ENCODE data around the gene F8. TPM values are rescaled to one million over a fixed set of nuclear protein-coding genes. Genes with fewer than 3 reads are reported as not detected.

The F8 gene
- total and polyA plus RNA-seq, 8 donors, result 0.29 to 7.1 (median 3.7) TPM

GRCh38 chrX:154815274-154815818 lies 207.2 kb downstream of the F8 start:
- no peaks in the 10 kb centered on the region for H3K4me1 ChIP-seq
- H3K36me3 ChIP-seq, result no peaks in the 10 kb centered on the region
- DNase-seq, result no peak
- intact Hi-C loops (cut with DNase I; ENCODE audit: low total_unique reads), result no loop called here
- H3K27me3 ChIP-seq, result no peaks in the 10 kb centered on the region
- WGBS, 5 donors, result 47 to 59% (median 55%) methylated on average over 5 of the region's 5 CpGs
- no peak overlapping the region for H3K4me3 ChIP-seq
- H3K27ac ChIP-seq, result no peak overlapping the region
- H3K9me3 ChIP-seq, result no peaks in the 10 kb centered on the region
- TF ChIP-seq POLR2AphosphoS5 (IDR thresholded peaks at IDR 0.05), result no peak
- no peak for TF ChIP-seq CTCF (IDR thresholded peaks at IDR 0.05)
- no peak for TF ChIP-seq POLR2A (IDR thresholded peaks at IDR 0.05)
- TF ChIP-seq EP300 (IDR thresholded peaks at IDR 0.05), result no peak

DNA sequence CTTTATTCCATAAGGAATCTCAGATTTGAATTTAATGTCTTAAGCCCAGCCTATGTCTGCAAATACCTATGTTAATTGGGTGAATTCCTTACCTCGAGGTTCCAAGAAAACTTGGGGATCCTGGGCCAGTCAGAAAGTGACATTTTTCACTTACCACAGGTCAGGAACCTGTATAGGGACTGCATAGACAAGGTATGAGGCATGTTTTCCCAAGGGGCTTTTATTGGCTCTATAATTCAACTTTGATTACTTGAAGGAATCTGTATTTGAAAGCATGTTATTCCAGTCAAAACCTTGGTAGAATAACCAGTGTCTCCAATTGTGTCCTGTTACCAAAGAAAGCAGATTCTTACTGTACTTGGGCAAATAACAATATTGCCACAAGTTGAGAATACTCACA lies 208.7 kb downstream of the F8 start:
- no peaks in the 10 kb centered on the region for H3K4me1 ChIP-seq
- H3K27ac ChIP-seq, result no peak overlapping the region
- no peaks in the 10 kb centered on the region for H3K36me3 ChIP-seq
- 0 to 40% (median 16%) methylated on average over 1 of the region's 1 CpG for WGBS, 5 donors
- no peaks in the 10 kb centered on the region for H3K9me3 ChIP-seq
- no peak overlapping the region for H3K4me3 ChIP-seq
- intact Hi-C loops (cut with DNase I; ENCODE audit: low total_unique reads), result no loop called here
- TF ChIP-seq POLR2A (IDR thresholded peaks at IDR 0.05) (no peak), CTCF (IDR thresholded peaks at IDR 0.05) (no peak)
- no peaks in the 10 kb centered on the region for H3K27me3 ChIP-seq
- DNase-seq, result no peak

GRCh38 chrX:154812341-154813101 lies 210.0 kb downstream of the F8 start:
- 63 to 82% (median 77%) methylated on average over 2 of the region's 2 CpGs for WGBS, 5 donors
- intact Hi-C loops (cut with DNase I; ENCODE audit: low total_unique reads), result no loop called here
- Histone ChIP-seq H3K9me3 (peaks cover 0 to under 1% (median 0%) of the 10 kb centered on the region in 4 donors), H3K27ac (no peak overlapping the region), H3K4me3 (no peak overlapping the region), H3K27me3 (no peaks in the 10 kb centered on the region), H3K4me1 (no peaks in the 10 kb centered on the region), H3K36me3 (no peaks in the 10 kb centered on the region)
- TF ChIP-seq CTCF (IDR thresholded peaks at IDR 0.05) (no peak), POLR2A (IDR thresholded peaks at IDR 0.05) (no peak), EP300 (IDR thresholded peaks at IDR 0.05) (no peak), POLR2AphosphoS5 (IDR thresholded peaks at IDR 0.05) (no peak)
- no peak for DNase-seq

GRCh38 chrX:154809939-154810665 lies 212.4 kb downstream of the F8 start:
- no peak for DNase-seq
- 63 to 91% (median 82%) methylated on average over 1 of the region's 1 CpG for WGBS, 5 donors
- Histone ChIP-seq H3K27ac (no peak overlapping the region), H3K4me3 (no peak overlapping the region), H3K9me3 (peaks cover 0 to 11% (median 4%) of the 10 kb centered on the region in 4 donors), H3K4me1 (peaks cover 0 to 5% (median 0%) of the 10 kb centered on the region in 4 donors), H3K27me3 (peaks cover 0 to 1% (median 0%) of the 10 kb centered on the region in 3 donors), H3K36me3 (no peaks in the 10 kb centered on the region)
- TF ChIP-seq CTCF (IDR thresholded peaks at IDR 0.05) (no peak), EP300 (IDR thresholded peaks at IDR 0.05) (no peak), POLR2AphosphoS5 (IDR thresholded peaks at IDR 0.05) (no peak), POLR2A (IDR thresholded peaks at IDR 0.05) (no peak)
- intact Hi-C loops (cut with DNase I; ENCODE audit: low total_unique reads), result no loop called here
